Ascending aorta (tissue), 2 donors: ENCODE measurements around the gene METTL25B. TPM values are rescaled to one million over a fixed set of nuclear protein-coding genes. Genes with fewer than 3 reads are reported as not detected.

Experiments used
- DNase-seq, 2 donors: peaks; one replicate each; pipeline ENCODE4 v3.0.0-alpha.2; 2019; ENCODE audit warnings: low spot score in 2 of 2
- H3K27ac ChIP-seq, 2 donors: fragments of 200-600 bp; sonication (generic); one replicate each; pipeline ENCODE4 v1.5.1; 2016 to 2017; ENCODE audit warnings: mild to moderate bottlenecking in 1 of 2
- H3K27me3 ChIP-seq: fragments of 200-600 bp; sonication (generic); one replicate; pipeline ENCODE4 v1.5.1; 2017
- H3K36me3 ChIP-seq, 2 donors: fragments of 200-600 bp; sonication (generic); one replicate each; pipeline ENCODE4 v1.5.1; 2016
- H3K4me1 ChIP-seq, 2 donors: fragments of 200-600 bp; sonication (generic); one replicate each; pipeline ENCODE4 v1.5.1; 2016 to 2017; ENCODE audit warnings: mild to moderate bottlenecking in 1 of 2
- H3K4me3 ChIP-seq, 2 donors: fragments of 200-600 bp; sonication (generic); one replicate each; pipeline ENCODE4 v1.5.1; 2016 to 2017; ENCODE audit warnings: mild to moderate bottlenecking in 1 of 2
- H3K9me3 ChIP-seq, 2 donors: fragments of 200-600 bp; sonication (generic); one replicate each; pipeline ENCODE4 v1.5.1; 2016
- intact Hi-C: fragments of 100-400 bp; cut with DNase I; formaldehyde crosslinking; loops from one replicate; pipeline ENCODE4 v1.15.1; 2023
- total RNA-seq: library from RNA; depleted of rRNA; stranded (reverse); fragments of >200 nt; gene quantifications from one replicate; pipeline ENCODE4 v1.1.0, GENCODE V29; 2016
- TF ChIP-seq, protein P1 (sequence below), 3 experiments: fragments of 200-600 bp in 2 of 3; fragments of 450-650 bp in 1 of 3; sonication (generic) in 2 of 3; IDR thresholded peaks; one replicate each; pipeline ENCODE4 v1.5.1; 2016 to 2019; ENCODE audit warnings: antibody characterized with exemption in 3 of 3, mild to moderate bottlenecking in 1 of 3, moderate library complexity in 1 of 3

METTL25B gene
- total RNA-seq, 1 donor from 2014 or later: 9.9 TPM

DNA sequence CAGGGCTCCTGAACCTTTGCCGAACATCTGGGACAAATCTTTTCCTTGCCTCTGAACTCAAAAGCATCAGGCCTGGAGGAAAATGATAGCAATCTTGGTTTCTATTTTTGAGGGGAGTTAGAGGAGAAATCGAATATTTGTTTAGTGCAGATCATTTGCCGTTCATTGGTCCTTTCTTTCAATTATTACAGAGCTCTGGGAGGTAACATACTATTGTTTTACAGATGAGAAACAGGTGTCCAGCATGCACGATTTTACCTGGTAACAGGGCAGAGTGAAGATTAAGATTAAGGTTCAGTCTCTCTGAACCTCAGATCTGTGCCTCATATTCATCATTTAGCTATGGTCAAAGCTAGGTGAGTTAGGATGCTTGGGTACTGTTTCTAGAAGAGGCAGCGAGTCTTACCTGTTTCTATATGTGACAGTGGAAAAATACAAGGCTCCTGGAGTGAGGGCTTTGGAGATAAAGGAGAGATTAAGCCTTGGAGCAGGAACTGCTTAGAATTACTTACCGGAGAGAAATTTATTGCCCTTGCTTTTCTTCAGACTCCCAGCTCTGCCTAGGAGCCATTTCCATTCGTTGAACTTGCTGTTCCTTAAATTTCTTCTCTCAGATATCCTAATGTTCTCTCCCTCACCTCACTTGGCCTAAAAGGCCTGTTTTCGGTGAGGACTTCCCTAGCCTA, 40.5 kb downstream of the METTL25B start:
- Histone ChIP-seq H3K9me3 (no peaks in the 10 kb centered on the region), H3K36me3 (no peaks in the 10 kb centered on the region), H3K4me1 (peaks cover 0 to 33% of the 10 kb centered on the region in 2 donors), H3K27me3 (no peaks in the 10 kb centered on the region), H3K27ac (no peak overlapping the region), H3K4me3 (peak overlapping the region; percentile 78 to 97)
- intact Hi-C loops: loop anchor here (5.0 to 10.0 kb wide), 2 partner anchors 61 to 366 kb away; partner anchors contain the start of genes CRABP2 and ETV3
- DNase-seq: no peak
- TF ChIP-seq, protein P1, sequence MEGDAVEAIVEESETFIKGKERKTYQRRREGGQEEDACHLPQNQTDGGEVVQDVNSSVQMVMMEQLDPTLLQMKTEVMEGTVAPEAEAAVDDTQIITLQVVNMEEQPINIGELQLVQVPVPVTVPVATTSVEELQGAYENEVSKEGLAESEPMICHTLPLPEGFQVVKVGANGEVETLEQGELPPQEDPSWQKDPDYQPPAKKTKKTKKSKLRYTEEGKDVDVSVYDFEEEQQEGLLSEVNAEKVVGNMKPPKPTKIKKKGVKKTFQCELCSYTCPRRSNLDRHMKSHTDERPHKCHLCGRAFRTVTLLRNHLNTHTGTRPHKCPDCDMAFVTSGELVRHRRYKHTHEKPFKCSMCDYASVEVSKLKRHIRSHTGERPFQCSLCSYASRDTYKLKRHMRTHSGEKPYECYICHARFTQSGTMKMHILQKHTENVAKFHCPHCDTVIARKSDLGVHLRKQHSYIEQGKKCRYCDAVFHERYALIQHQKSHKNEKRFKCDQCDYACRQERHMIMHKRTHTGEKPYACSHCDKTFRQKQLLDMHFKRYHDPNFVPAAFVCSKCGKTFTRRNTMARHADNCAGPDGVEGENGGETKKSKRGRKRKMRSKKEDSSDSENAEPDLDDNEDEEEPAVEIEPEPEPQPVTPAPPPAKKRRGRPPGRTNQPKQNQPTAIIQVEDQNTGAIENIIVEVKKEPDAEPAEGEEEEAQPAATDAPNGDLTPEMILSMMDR (IDR thresholded peaks at IDR 0.05): no peak

- H3K4me3 ChIP-seq: no peak overlapping the region
- H3K4me1 ChIP-seq: peaks cover 0 to 33% of the 10 kb centered on the region in 2 donors
- TF ChIP-seq, protein P1 (IDR thresholded peaks at IDR 0.05): no peak
- no peak for DNase-seq
- H3K9me3 ChIP-seq: no peaks in the 10 kb centered on the region
- H3K36me3 ChIP-seq: no peaks in the 10 kb centered on the region
- intact Hi-C loops: no loop called here
- H3K27ac ChIP-seq: no peak overlapping the region
- no peaks in the 10 kb centered on the region for H3K27me3 ChIP-seq
Measured at GRCh38 chr1:156772222-156772621, 44.0 kb downstream of the METTL25B start.

- H3K27me3 ChIP-seq: no peaks in the 10 kb centered on the region
- no peaks in the 10 kb centered on the region for H3K36me3 ChIP-seq
- TF ChIP-seq, protein P1 (IDR thresholded peaks at IDR 0.05): no peak
- no peak for DNase-seq
- no peaks in the 10 kb centered on the region for H3K9me3 ChIP-seq
- intact Hi-C loops: no loop called here
- no peak overlapping the region for H3K4me3 ChIP-seq
- peaks cover 0 to 33% of the 10 kb centered on the region in 2 donors for H3K4me1 ChIP-seq
- H3K27ac ChIP-seq: no peak overlapping the region
Measured at GRCh38 chr1:156772728-156773497, 44.6 kb downstream of the METTL25B start.

DNA sequence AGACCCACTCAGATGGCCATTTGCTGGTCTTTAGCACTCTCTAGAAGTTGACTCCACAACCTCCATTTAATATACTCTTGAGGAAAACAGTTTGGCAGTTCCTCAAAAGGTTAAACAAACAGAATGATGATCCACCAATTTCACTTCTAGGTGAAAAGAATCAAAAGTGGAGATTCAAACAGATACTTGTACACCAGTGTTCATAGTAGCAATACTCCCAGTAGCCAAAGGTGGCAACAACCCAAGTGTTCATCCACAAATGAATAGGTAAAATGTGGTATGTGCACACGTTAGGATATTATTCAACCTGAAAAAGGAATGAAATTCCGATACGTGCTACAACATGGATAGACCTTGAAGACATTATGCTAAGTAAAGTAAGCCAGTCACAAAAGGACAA, 45.3 kb downstream of the METTL25B start:
- TF ChIP-seq, protein P1 (IDR thresholded peaks at IDR 0.05): no peak
- no peak overlapping the region for H3K4me3 ChIP-seq
- no peaks in the 10 kb centered on the region for H3K27me3 ChIP-seq
- no peak for DNase-seq
- intact Hi-C loops: no loop called here
- H3K9me3 ChIP-seq: no peaks in the 10 kb centered on the region
- peaks cover 0 to 29% of the 10 kb centered on the region in 2 donors for H3K4me1 ChIP-seq
- no peak overlapping the region for H3K27ac ChIP-seq
- no peaks in the 10 kb centered on the region for H3K36me3 ChIP-seq

GRCh38 chr1:156775799-156776198, 47.5 kb downstream of the METTL25B start:
- Histone ChIP-seq H3K27ac (no peak overlapping the region), H3K9me3 (no peaks in the 10 kb centered on the region), H3K4me1 (peaks cover 0 to 10% of the 10 kb centered on the region in 2 donors), H3K27me3 (no peaks in the 10 kb centered on the region), H3K4me3 (no peak overlapping the region), H3K36me3 (no peaks in the 10 kb centered on the region)
- no peak for DNase-seq
- TF ChIP-seq, protein P1 (IDR thresholded peaks at IDR 0.05): no peak
- intact Hi-C loops: no loop called here
